BLaER1 (cell line): ENCODE results near the gene RGSL1.

Experiments
- H3K27ac ChIP-seq: shearing (Covaris generic); formaldehyde crosslinking; 2 replicates; pipeline ENCODE4 v1.8.1; 2022
- H3K27me3 ChIP-seq: shearing (Covaris generic); formaldehyde crosslinking; 2 replicates; pipeline ENCODE4 v1.8.1; 2022
- H3K36me3 ChIP-seq: shearing (Covaris generic); formaldehyde crosslinking; 2 replicates; pipeline ENCODE4 v1.8.1; 2022
- H3K4me1 ChIP-seq: shearing (Covaris generic); formaldehyde crosslinking; 2 replicates; pipeline ENCODE4 v1.8.1; 2022
- H3K4me2 ChIP-seq: shearing (Covaris generic); formaldehyde crosslinking; 2 replicates; pipeline ENCODE4 v1.8.1; 2022
- H3K4me3 ChIP-seq: shearing (Covaris generic); formaldehyde crosslinking; 2 replicates; pipeline ENCODE4 v1.8.1; 2022
- H3K9ac ChIP-seq: shearing (Covaris generic); formaldehyde crosslinking; 2 replicates; pipeline ENCODE4 v1.8.1; 2022
- H3K9me3 ChIP-seq: shearing (Covaris generic); formaldehyde crosslinking; 2 replicates; pipeline ENCODE4 v1.8.1; 2022
- H4K20me1 ChIP-seq: shearing (Covaris generic); formaldehyde crosslinking; 2 replicates; pipeline ENCODE4 v1.8.1; 2022
- Cebpa-rat ChIP-seq: shearing (Covaris generic); IDR thresholded peaks from 2 replicates; pipeline ENCODE4 v1.8.1; 2022

RGSL1 gene

DNA sequence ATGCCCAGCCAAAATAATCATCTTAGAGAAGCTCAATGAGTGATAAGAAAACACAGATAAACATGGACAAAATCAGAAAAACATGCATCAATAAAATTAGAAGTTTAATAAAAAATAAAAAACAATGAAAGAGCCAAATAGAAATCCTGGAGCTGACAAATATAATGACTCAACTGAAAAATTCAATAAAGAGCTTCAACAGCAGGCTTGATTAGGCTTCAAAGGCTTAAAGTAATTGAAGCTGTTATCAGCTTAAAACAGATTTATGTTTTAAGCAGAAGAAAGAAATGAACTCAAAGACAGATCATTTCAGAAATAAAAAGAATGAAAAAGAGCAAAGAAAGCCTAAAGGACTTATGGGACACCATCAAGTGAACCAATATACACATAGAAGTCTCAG is 28.3 kb downstream of the RGSL1 start:
- H3K36me3 ChIP-seq, result no peaks in the 10 kb centered on the region
- H3K4me3 ChIP-seq, result no peak overlapping the region
- H3K4me2 ChIP-seq, result no peak overlapping the region
- no peak for TF ChIP-seq Cebpa-rat
- H3K4me1 ChIP-seq, result peaks cover 60% of the 10 kb centered on the region
- no peaks in the 10 kb centered on the region for H3K27me3 ChIP-seq
- H4K20me1 ChIP-seq, result no peaks in the 10 kb centered on the region
- no peak overlapping the region for H3K9ac ChIP-seq
- no peak overlapping the region for H3K27ac ChIP-seq
- peaks cover 65% of the 10 kb centered on the region for H3K9me3 ChIP-seq

DNA sequence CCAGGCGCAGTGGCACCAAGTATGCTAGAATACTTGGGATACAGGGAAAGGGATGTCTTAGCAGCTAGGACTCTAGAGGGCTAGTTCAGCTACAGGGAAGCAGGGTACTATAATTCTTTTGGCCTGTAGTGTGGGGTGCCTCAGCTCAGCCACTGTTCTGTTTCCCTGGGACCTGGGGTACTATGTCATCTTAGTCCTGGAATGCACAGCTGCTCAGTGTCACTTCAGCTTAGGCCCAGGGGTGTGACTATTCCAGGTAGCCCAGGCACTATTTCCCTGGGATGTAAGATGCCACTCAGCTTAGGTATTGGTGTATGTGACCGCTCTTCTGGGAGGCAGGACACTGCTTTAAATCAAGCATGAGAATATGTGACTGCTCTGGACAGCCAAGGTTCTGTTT is 34.1 kb downstream of the RGSL1 start:
- H3K4me2 ChIP-seq, result peak overlapping the region; percentile 94
- peaks cover 84% of the 10 kb centered on the region for H3K4me1 ChIP-seq
- H3K4me3 ChIP-seq, result peak overlapping the region; percentile 34; the same call in 1 of the 2 replicates
- peak overlapping the region; percentile 76 for H3K9ac ChIP-seq
- H3K9me3 ChIP-seq, result peaks cover 35% of the 10 kb centered on the region
- no peak for TF ChIP-seq Cebpa-rat
- no peaks in the 10 kb centered on the region for H4K20me1 ChIP-seq
- no peaks in the 10 kb centered on the region for H3K36me3 ChIP-seq
- H3K27me3 ChIP-seq, result no peaks in the 10 kb centered on the region
- H3K27ac ChIP-seq, result peak overlapping the region; percentile 94

GRCh38 chr1:182484531-182485257 is 34.7 kb downstream of the RGSL1 start:
- peak overlapping the region; percentile 94 for H3K27ac ChIP-seq
- peak overlapping the region; percentile 37 for H3K4me3 ChIP-seq
- H3K4me1 ChIP-seq, result peaks cover 89% of the 10 kb centered on the region
- peak; percentile 100 for TF ChIP-seq Cebpa-rat
- peaks cover 30% of the 10 kb centered on the region for H3K9me3 ChIP-seq
- peak overlapping the region; percentile 76 for H3K9ac ChIP-seq
- H3K36me3 ChIP-seq, result no peaks in the 10 kb centered on the region
- H3K4me2 ChIP-seq, result peak overlapping the region; percentile 94
- no peaks in the 10 kb centered on the region for H4K20me1 ChIP-seq
- no peaks in the 10 kb centered on the region for H3K27me3 ChIP-seq

DNA sequence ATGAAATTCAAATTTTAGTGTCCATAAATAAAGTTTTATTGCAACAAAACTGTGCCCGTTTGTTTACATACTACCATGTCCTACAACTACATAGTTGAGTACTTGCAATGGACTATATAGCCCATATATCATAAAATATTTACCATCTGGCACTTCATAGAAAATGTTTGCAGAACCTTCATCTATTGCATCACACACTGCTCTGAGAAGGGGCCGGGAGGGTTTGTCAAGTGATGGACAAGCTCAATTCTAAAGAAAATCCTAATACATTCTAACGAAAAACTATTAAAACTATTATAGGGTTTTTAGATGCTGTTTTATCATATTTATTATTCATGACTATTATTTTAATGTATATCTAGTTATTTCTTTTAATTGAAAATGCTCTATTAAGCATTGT is 35.9 kb downstream of the RGSL1 start:
- H3K36me3 ChIP-seq, result no peaks in the 10 kb centered on the region
- H3K27me3 ChIP-seq, result no peaks in the 10 kb centered on the region
- peak overlapping the region; percentile 94 for H3K4me2 ChIP-seq
- no peaks in the 10 kb centered on the region for H4K20me1 ChIP-seq
- no peak overlapping the region for H3K9ac ChIP-seq
- peaks cover 82% of the 10 kb centered on the region for H3K4me1 ChIP-seq
- peak; percentile 30; the same call in 1 of the 2 replicates for TF ChIP-seq Cebpa-rat
- H3K4me3 ChIP-seq, result no peak overlapping the region
- peaks cover 18% of the 10 kb centered on the region for H3K9me3 ChIP-seq
- H3K27ac ChIP-seq, result peak overlapping the region; percentile 94

DNA sequence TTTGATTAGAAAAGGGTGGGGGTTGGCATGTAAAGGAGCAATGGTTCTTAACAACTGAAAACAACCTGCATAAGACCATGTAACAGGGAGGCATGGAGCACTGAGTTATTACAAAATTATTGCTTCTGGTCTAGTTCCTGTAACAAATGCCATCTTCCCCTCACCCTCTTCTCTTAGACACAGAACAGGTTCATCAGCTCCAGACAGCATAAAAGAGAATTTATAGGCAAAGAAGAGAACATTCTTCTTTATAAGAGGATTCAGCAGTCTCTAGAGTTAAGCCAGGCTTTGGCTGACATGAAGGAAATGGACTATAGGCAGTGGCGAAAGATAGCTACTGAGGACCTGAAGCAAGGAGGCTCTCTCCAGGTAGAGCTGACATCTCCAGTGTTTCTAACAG is 38.9 kb downstream of the RGSL1 start:
- no peak overlapping the region for H3K4me3 ChIP-seq
- no peaks in the 10 kb centered on the region for H3K36me3 ChIP-seq
- peak overlapping the region; percentile 30 for H3K4me2 ChIP-seq
- TF ChIP-seq Cebpa-rat, result no peak
- no peaks in the 10 kb centered on the region for H4K20me1 ChIP-seq
- 0 out of 2 replicates have a peak overlapping the region, but pooled peaks have one; percentile 3 for H3K27ac ChIP-seq
- no peak overlapping the region for H3K9ac ChIP-seq
- peaks cover 11% of the 10 kb centered on the region; the same call in 1 of the 2 replicates for H3K9me3 ChIP-seq
- no peaks in the 10 kb centered on the region for H3K27me3 ChIP-seq
- peaks cover 73% of the 10 kb centered on the region for H3K4me1 ChIP-seq

- Histone ChIP-seq H3K27me3 (no peaks in the 10 kb centered on the region), H3K9ac (no peak overlapping the region), H3K27ac (peak overlapping the region; percentile 48), H3K4me3 (no peak overlapping the region), H3K36me3 (no peaks in the 10 kb centered on the region), H3K9me3 (peaks cover 8% of the 10 kb centered on the region; the same call in 1 of the 2 replicates), H3K4me1 (peaks cover 36% of the 10 kb centered on the region), H4K20me1 (no peaks in the 10 kb centered on the region), H3K4me2 (peak overlapping the region; percentile 75)
- no peak for TF ChIP-seq Cebpa-rat
These were observed 43.1 kb downstream of the RGSL1 start for GRCh38 chr1:182493063-182493462.

DNA sequence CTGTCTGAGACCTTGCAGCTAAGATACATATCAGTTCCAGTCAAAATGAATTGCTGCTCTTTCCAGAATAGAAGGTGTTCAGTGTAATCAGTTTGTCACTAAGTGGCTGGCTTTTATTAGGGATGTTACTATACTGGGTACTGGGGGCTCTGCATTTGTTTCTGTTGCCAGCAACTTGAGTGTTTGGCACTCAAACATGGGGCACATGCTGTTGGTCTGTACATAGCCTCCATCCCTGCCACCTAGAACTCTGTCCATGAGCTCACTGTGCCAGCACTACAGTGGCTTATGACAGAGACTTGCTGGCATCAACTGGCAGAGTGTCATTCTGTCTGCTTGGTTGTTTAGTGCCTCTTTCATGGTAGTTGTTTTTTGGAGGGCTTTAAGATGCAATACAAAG is 45.1 kb downstream of the RGSL1 start:
- Histone ChIP-seq H3K4me3 (no peak overlapping the region), H3K27me3 (no peaks in the 10 kb centered on the region), H3K4me1 (peaks cover 21% of the 10 kb centered on the region), H3K27ac (no peak overlapping the region), H3K4me2 (no peak overlapping the region), H4K20me1 (no peaks in the 10 kb centered on the region), H3K9me3 (peaks cover 5% of the 10 kb centered on the region; the same call in 1 of the 2 replicates), H3K36me3 (no peaks in the 10 kb centered on the region), H3K9ac (no peak overlapping the region)
- TF ChIP-seq Cebpa-rat, result no peak

- H3K27ac ChIP-seq, result no peak overlapping the region
- no peaks in the 10 kb centered on the region for H3K27me3 ChIP-seq
- peaks cover 21% of the 10 kb centered on the region for H3K4me1 ChIP-seq
- no peaks in the 10 kb centered on the region for H3K36me3 ChIP-seq
- no peaks in the 10 kb centered on the region for H4K20me1 ChIP-seq
- no peak overlapping the region for H3K4me2 ChIP-seq
- H3K9me3 ChIP-seq, result peaks cover 5% of the 10 kb centered on the region; the same call in 1 of the 2 replicates
- no peak overlapping the region for H3K9ac ChIP-seq
- no peak overlapping the region for H3K4me3 ChIP-seq
- TF ChIP-seq Cebpa-rat, result no peak
These were observed 45.7 kb downstream of the RGSL1 start for GRCh38 chr1:182495693-182496092.

DNA sequence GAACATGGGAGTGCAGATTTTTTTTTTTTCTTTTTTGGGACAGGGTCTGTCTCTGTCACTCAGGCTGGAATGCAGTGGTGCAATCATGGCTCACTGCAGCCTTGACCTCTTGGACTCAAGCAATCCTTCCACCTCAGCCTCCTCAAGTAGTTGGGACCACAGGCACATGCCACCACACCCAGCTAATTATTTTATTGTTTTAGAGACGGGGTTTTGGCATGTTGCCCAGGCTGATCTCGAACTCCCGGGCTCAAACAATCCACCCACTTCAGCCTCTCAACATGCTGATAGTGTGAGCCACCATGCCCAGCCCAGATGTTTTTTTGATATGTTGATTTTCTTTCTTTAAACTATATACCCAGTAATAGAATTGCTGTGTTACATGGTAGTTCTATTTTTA is 57.7 kb downstream of the RGSL1 start:
- Histone ChIP-seq H3K4me1 (no peaks in the 10 kb centered on the region), H3K27ac (no peak overlapping the region), H3K9me3 (peaks cover 17% of the 10 kb centered on the region), H3K9ac (no peak overlapping the region), H3K27me3 (no peaks in the 10 kb centered on the region), H3K4me3 (no peak overlapping the region), H3K36me3 (no peaks in the 10 kb centered on the region), H4K20me1 (no peaks in the 10 kb centered on the region), H3K4me2 (no peak overlapping the region)
- TF ChIP-seq Cebpa-rat, result no peak

DNA sequence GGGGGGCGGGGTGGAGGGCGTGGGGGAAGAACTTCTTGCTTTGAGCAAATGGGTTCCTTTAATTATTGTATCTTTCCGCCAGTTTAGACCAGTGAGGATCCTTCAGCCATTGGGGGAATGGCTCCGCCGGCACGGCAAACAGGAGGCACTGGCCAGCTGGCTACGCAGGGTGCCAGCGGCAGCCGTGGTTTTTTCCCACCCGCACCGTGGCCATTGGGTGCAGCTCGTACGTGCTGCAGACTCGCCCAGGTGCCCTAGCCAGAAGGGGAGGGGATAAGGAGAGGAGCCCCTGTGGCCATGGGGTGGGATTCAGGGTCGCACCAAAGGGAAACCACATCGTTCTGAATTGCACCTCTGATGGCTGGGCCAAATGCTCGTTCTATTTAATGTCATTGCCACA is 65.6 kb downstream of the RGSL1 start:
- peaks cover 34% of the 10 kb centered on the region for H3K9me3 ChIP-seq
- TF ChIP-seq Cebpa-rat, result no peak
- H3K9ac ChIP-seq, result no peak overlapping the region
- no peak overlapping the region for H3K4me3 ChIP-seq
- no peaks in the 10 kb centered on the region for H4K20me1 ChIP-seq
- H3K27me3 ChIP-seq, result no peaks in the 10 kb centered on the region
- H3K4me2 ChIP-seq, result no peak overlapping the region
- H3K27ac ChIP-seq, result no peak overlapping the region
- H3K4me1 ChIP-seq, result no peaks in the 10 kb centered on the region
- no peaks in the 10 kb centered on the region for H3K36me3 ChIP-seq
